Measurements from ENCODE around the gene ZNF281.

- TF ChIP-seq CTCF (IDR thresholded peaks at IDR 0.05; ENCODE audit: low read depth, low read length, poor library complexity, severe bottlenecking) (no peak), EZH2phosphoT487 (IDR thresholded peaks at IDR 0.05; ENCODE audit: borderline replicate concordance, low read length) (no peak)
These were observed 43.1 kb downstream of the ZNF281 start for GRCh38 chr1:200366577-200367253.
